Measurements from ENCODE around the gene NPFFR1.

GRCh38 chr10:70295926-70296325 is 12.1 kb upstream of the NPFFR1 start:
- no peak for TF ChIP-seq POLR2AphosphoS5 (IDR thresholded peaks at IDR 0.05; ENCODE audit: low read depth, low read length)
- no peak for TF ChIP-seq TAF1 (IDR thresholded peaks at IDR 0.05; ENCODE audit: borderline replicate concordance, insufficient read depth, low read length)
- no peak for TF ChIP-seq FOXP2 (optimal IDR thresholded peaks at IDR 0.05; ENCODE audit: borderline replicate concordance, extremely low read depth, extremely low read length, insufficient read depth)
- TF ChIP-seq REST (IDR thresholded peaks at IDR 0.05; ENCODE audit: insufficient read depth in 1 of 2, low read depth in 2 of 2, low read length in 2 of 2), result no peak
- no peak for TF ChIP-seq SIN3A (IDR thresholded peaks at IDR 0.05; ENCODE audit: borderline replicate concordance, insufficient read depth, low read length)
